A549 (cell line): ENCODE results near the gene CAPSL.

Source experiments
- CTCF ChIP-seq: fragments of >200 bp; sonication (Bioruptor Twin); formaldehyde crosslinking; IDR thresholded peaks from 3 replicates; pipeline ENCODE4 v1.5.1; 2016
- HOXA7 ChIP-seq: fragments of 250-450 bp; sonication (Bioruptor Pico); IDR thresholded peaks from 2 replicates; pipeline ENCODE4 v1.5.0; 2020; ENCODE audit warnings: mild to moderate bottlenecking, moderate library complexity
- MYC ChIP-seq: IDR thresholded peaks from 2 replicates; pipeline ENCODE4 v1.6.1; 2012; ENCODE audit warnings: mild to moderate bottlenecking, inconsistent platforms, low read length, improper control_type of control experiment, borderline replicate concordance
- POLR2A ChIP-seq: IDR thresholded peaks from 2 replicates; pipeline ENCODE4 v1.6.1; 2012; ENCODE audit warnings: mild to moderate bottlenecking, low read length
- SMC3 ChIP-seq: fragments of >200 bp; sonication (Bioruptor Twin); formaldehyde crosslinking; IDR thresholded peaks from 3 replicates; pipeline ENCODE4 v1.6.1; 2018; ENCODE audit warnings: inconsistent platforms
- SREBF2 ChIP-seq: fragments of 450-650 bp; IDR thresholded peaks from 2 replicates; pipeline ENCODE4 v1.6.1; 2014; ENCODE audit warnings: mild to moderate bottlenecking, moderate library complexity

GRCh38 chr5:35855187-35855586, 83.2 kb downstream of the CAPSL start:
- TF ChIP-seq HOXA7 (no peak), SMC3 (no peak), CTCF (no peak), SREBF2 (no peak), MYC (no peak), POLR2A (no peak)
